CD4-positive, alpha-beta T cell treated with Interleukin-15 for 4 hours (primary cell): Measurements from ENCODE around the gene SAMD8.

Experiments
- DNase-seq: peaks from one replicate; pipeline ENCODE4 v3.0.0-alpha.2; 2020; ENCODE audit warnings: low spot score

SAMD8 gene

GRCh38 chr10:75111365-75111906 is at the start of gene SAMD8:
TSS of gene SAMD8 (plus strand) at chr10:75111656. CDS start at chr10:75150529, 38,873 bp downstream.
- DNase-seq, result peak; percentile 95

- DNase-seq, result no peak
These were observed 49.5 kb upstream of the SAMD8 start for GRCh38 chr10:75061709-75062505.

GRCh38 chr10:75062506-75063299 is 48.8 kb upstream of the SAMD8 start:
- DNase-seq, result no peak

GRCh38 chr10:75063461-75064230 is 47.8 kb upstream of the SAMD8 start:
- no peak for DNase-seq

GRCh38 chr10:75065076-75065475 is 46.4 kb upstream of the SAMD8 start:
- DNase-seq, result no peak

GRCh38 chr10:75066271-75066670 is 45.2 kb upstream of the SAMD8 start:
- no peak for DNase-seq

GRCh38 chr10:75067272-75067671 is 44.2 kb upstream of the SAMD8 start:
- no peak for DNase-seq

GRCh38 chr10:75068523-75068922 is 42.9 kb upstream of the SAMD8 start:
- no peak for DNase-seq

GRCh38 chr10:75070476-75070875 is 41.0 kb upstream of the SAMD8 start:
- DNase-seq, result no peak

GRCh38 chr10:75070961-75071428 is 40.5 kb upstream of the SAMD8 start:
- DNase-seq, result no peak

- DNase-seq, result no peak
These were observed 39.7 kb upstream of the SAMD8 start for GRCh38 chr10:75071756-75072155.

- DNase-seq, result no peak
These were observed 38.7 kb upstream of the SAMD8 start for GRCh38 chr10:75072727-75073126.

- no peak for DNase-seq
These were observed 38.0 kb upstream of the SAMD8 start for GRCh38 chr10:75073442-75073841.

- DNase-seq, result no peak
These were observed 36.6 kb upstream of the SAMD8 start for GRCh38 chr10:75074711-75075445.

GRCh38 chr10:75076348-75076747 is 35.1 kb upstream of the SAMD8 start:
- no peak for DNase-seq

- DNase-seq, result no peak
These were observed 31.9 kb upstream of the SAMD8 start for GRCh38 chr10:75079436-75080083.

- DNase-seq, result no peak
These were observed 30.9 kb upstream of the SAMD8 start for GRCh38 chr10:75080554-75080953.

GRCh38 chr10:75081379-75081778 is 30.1 kb upstream of the SAMD8 start:
- DNase-seq, result no peak

GRCh38 chr10:75083972-75084833 is 27.3 kb upstream of the SAMD8 start:
- no peak for DNase-seq

GRCh38 chr10:75084834-75085384 is 26.5 kb upstream of the SAMD8 start:
- DNase-seq, result no peak
